Hindlimb muscle (tissue), 1 donor: ENCODE measurements around the gene ANO7. TPM values are rescaled to one million over a fixed set of nuclear protein-coding genes. Genes with fewer than 3 reads are reported as not detected.
A peak's percentile ranks its signal among the peaks of the same experiment; 100 is the strongest.

Experiments
- DNase-seq: peaks from one replicate; pipeline ENCODE4 v3.0.0-alpha.2; 2013
- polyA plus RNA-seq: library from polyadenylated mRNA; unstranded; fragments of 120-200 nt; gene quantifications from one replicate; pipeline ENCODE4 v1.2.1, GENCODE V29; 2013; ENCODE audit not compliant: insufficient read length

Gene ANO7, protein sequence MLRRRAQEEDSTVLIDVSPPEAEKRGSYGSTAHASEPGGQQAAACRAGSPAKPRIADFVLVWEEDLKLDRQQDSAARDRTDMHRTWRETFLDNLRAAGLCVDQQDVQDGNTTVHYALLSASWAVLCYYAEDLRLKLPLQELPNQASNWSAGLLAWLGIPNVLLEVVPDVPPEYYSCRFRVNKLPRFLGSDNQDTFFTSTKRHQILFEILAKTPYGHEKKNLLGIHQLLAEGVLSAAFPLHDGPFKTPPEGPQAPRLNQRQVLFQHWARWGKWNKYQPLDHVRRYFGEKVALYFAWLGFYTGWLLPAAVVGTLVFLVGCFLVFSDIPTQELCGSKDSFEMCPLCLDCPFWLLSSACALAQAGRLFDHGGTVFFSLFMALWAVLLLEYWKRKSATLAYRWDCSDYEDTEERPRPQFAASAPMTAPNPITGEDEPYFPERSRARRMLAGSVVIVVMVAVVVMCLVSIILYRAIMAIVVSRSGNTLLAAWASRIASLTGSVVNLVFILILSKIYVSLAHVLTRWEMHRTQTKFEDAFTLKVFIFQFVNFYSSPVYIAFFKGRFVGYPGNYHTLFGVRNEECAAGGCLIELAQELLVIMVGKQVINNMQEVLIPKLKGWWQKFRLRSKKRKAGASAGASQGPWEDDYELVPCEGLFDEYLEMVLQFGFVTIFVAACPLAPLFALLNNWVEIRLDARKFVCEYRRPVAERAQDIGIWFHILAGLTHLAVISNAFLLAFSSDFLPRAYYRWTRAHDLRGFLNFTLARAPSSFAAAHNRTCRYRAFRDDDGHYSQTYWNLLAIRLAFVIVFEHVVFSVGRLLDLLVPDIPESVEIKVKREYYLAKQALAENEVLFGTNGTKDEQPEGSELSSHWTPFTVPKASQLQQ
- polyA plus RNA-seq: 1.1 TPM

DNA sequence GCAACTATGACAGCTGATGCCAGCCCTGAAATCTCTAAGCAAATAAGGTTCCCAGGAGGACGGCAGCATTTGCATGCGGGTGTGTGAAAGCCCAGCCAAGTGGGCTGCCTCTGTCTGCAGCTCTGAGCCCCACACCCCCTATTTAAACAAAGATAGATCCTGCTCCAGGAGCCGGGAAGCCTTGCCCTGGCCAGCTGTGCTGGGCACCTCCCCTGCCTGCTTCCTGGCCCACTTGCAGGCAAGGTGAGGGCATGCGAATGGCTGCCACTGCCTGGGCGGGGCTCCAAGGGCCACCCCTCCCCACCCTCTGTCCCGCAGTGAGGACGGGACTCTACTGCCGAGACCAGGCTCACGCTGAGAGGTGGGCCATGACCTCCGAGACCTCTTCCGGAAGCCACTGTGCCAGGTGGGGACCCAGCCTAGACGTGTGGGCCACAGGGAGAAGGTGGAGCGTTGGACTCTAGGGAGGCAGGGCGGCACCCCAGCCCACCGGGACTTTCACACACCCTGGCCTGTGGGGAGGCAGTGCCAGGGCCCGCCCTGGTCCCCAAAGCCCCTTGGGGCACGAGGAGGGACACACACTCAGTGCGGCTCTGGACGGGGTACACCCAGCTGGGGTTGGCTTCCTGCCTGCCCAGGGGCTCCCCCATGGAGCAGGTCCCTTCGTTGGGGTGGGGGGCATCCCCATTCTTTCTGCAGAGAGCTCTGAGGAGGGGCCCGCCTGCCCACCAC is at the start of gene ANO7:
Gene ANO7, plus strand, starts transcription at position 317 of the 732 bp plus-strand sequence. CDS start 1,387 bp downstream, outside the sequence.
- DNase-seq: no peak

DNA sequence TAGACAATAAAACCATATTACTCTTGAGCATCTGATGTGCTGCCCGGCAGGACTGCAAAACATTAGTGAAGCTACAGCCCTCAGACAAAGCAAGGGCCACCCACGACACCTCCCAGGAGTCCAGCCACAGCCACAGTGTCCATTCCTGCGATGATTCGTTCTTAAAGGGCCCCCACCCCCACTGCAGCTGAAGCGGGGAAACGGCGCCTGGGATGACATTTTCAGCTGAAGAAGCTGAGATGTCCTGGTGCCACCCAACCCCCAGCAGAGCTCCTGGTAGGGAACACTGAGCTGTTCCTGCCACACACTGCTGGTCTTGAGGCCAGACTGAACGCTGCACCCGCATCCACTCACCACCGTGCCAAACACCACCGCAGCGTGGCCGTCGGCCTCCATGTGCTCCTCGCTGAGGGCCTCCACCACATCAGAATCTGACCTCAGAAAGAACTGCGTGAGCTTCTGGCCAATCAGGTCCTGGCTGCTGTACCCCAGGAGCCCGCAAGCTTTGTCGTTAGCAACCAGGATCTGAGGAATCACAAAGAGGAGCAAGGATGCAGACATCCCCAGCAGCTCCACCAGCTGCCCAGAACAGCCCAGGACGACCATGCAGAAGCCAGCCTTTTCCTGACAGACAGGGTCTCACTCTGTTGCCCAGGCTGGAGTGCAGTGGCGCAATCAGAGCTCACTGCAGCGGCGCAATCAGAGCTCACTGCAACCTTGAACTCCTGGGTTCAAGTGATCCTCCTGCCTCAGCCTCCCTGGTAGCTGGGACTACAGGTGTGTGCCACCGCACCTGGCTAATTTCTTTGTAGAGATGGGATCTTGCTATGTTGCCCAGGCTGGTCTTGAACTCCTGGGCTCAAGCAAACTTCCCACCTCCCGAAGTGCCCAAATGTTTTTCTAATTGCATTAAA is 48.7 kb upstream of the ANO7 start:
- no peak for DNase-seq

DNA sequence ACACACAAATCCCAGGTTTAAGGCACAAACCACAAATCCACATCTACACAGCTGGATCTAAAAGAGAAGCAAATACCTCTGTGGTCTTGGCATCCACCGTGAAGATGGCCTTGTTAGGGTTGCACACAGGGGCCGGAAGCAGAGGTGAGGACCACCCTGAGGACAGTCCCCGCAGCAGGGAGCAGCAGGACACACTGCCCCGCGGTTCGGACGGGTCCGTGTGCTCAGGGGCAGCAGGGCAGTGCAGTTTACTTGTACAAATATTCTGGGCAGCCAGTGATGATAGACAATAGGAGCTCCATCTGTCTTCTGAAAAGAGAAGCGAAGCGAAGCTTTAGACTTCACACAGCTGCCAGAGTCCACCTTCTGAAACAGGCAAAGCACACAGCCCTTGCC is 48.0 kb upstream of the ANO7 start:
- no peak for DNase-seq

DNA sequence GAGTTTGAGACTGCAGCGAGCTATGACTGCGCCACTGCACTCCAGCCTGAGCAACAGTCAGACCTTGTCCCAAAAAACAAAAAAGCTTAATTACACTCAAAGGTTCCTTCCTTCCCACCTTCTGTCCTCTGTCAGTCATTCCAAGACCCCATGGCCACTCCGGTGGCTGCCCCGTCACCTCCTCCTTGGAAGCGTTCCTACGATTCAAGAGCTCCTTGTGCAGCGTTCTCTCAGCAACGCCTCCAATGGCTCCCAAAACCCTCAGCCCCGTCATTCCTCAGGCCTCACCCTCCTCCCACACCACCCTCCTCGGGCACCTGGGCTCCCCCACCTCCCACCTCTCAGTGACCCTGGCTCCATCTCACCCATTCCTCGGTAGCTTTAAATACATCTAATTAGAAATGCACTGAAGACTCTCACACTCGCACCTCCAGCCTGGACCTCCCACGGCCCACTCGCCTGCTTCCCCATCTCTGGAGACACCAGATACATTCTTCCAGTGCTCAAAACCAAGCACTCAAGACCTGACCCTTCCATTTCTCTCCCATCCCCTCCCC is 47.2 kb upstream of the ANO7 start:
- no peak for DNase-seq

DNA sequence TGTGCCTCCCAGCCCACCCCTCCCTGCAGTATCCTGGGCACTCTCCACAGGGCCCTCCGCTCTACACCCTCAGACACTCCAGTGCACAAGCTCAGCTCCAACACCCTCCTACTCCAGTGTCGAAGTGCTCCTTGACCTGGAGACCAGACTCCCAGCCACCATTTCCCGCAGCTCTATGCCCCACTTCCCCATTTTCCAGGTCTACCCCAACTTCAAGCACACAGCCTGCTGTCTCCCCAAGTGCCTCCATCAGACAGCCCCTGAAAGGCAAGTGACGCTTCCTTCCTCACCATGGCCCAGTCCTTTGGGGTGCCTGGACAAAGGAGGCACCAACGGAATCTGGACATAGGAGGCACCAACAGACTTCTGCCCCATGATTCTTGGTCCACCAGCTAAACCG is 46.4 kb upstream of the ANO7 start:
- DNase-seq: no peak

DNA sequence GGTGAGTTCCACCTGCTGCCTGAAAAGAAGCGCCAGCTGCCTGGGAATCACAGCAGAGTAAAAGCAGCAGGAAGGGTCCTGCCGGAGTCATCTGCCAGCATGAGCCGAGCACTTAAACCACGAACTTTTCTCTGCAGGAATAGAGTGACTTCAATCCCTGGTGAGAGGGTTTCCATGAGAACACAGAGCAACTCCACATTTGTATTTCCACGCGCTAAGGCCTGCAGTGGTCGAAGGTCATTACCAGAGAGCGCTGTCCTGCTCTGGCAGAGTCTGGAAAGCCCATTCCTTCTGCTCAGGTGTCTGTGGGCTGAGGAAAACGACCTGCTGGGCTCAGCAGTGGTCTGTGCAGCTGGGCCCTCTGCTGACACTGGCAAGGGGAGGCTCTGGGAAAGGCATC is 45.9 kb upstream of the ANO7 start:
- no peak for DNase-seq

DNA sequence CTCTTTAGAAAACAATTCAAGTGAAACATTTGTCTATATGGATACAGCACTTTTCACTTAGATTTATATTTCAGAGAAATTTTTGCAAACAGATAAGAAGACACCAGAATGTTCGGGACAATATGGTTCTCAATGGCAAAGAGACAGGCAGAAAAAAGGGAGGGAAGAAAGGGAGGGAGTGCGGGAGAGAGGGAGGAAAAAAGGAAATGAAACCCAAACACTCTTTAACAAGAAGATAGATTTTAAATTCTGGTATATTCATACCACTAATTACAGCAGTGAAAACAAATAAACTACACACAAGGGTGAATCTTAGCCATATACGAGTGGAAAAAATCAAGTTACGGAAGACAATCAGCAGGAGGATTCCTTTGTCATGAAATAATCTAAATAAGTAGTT is 42.2 kb upstream of the ANO7 start:
- DNase-seq: no peak

DNA sequence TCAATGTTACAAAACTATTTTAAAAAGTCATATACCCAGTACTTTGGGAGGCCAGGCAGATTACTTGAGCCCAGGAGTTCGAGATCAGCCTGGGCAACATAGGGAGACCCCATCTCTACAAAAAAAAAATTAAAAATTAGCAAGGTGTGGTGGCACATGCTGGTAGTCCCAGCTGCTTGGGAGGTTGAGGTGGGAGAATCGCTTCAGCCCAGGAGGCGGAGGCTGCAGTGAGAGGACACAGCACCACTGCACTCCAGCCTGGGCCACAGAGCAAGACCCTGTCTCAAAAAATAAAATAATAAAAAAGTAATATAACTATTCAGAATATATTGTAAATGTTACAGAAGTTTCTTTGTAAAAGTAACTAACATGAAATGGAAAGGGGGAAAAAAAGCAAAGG is 41.1 kb upstream of the ANO7 start:
- no peak for DNase-seq

DNA sequence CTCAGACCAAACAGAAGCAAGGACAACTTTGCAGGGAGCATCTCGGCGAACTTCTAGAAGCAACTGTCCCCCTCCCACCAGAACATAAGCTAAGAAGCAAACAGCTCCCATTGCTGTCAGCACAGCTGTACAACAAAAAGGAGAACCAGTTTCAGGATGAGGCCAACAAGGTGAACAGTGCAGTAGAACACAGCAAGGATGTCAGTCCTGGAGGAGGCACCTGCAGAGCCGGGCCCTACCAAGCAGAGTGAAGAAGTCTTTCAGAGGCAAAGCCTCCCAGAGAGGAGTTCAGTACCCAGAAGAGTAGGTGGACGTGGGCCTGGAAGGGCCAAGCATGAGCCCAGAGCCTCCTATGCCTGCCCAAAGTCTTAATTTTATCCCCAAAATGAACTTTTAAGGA is 40.2 kb upstream of the ANO7 start:
- DNase-seq: no peak

DNA sequence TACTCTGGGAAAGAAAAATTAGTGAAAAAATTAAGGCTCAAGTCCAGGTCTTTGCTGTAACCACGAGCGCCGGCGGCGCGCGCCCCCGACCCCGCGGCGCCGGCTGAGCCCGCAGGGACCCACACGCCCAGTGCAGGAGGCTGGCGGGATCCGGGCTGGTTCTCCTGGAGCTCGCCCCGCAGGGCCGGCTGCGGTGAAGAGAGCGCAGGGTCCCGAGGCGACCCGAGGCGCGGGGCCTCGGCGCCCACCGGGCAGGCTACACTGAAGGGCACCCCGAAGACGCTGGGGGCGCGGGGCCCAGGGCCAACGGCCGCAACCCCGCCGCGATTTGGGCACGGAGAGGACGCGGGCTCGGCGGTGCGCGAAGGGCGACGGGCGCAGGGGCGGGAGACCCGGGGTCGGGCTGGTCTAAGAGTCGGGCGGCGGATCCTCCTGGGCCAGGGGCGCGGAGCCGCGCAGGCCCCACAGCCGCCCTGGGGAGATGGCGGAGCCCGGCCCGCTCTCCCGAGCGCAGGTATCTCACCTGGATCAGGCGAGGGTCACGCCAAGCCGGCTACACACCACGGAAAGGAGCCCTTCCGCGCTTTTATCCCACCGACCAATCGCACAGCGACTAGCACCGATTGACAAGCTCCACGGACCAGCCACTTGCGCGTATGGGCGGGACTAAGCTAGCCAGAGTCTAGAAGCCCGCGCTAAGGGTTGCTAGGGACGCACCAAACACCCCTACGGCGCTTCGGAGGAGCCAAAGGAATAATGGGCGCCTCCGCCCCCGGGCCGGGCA is 39.4 kb upstream of the ANO7 start, which contains the start of gene PASK:
Gene PASK, minus strand, starts transcription at position 582 of the 784 bp plus-strand sequence. CDS start 6,440 bp downstream, outside the sequence.
- DNase-seq: peak; percentile 90

DNA sequence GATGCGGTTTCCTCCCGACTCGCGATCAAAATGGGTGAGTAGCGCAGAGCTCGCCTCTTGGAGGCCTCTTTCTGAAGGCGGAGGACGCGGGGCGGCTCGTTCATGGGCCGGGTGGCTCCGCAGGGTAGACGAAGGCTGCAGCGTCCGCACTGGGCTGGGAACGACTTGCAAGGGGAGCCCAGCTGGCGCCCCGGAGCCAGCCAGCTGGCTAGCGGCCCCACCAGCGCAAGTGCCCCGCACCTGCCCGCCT is 38.9 kb upstream of the ANO7 start:
- no peak for DNase-seq

DNA sequence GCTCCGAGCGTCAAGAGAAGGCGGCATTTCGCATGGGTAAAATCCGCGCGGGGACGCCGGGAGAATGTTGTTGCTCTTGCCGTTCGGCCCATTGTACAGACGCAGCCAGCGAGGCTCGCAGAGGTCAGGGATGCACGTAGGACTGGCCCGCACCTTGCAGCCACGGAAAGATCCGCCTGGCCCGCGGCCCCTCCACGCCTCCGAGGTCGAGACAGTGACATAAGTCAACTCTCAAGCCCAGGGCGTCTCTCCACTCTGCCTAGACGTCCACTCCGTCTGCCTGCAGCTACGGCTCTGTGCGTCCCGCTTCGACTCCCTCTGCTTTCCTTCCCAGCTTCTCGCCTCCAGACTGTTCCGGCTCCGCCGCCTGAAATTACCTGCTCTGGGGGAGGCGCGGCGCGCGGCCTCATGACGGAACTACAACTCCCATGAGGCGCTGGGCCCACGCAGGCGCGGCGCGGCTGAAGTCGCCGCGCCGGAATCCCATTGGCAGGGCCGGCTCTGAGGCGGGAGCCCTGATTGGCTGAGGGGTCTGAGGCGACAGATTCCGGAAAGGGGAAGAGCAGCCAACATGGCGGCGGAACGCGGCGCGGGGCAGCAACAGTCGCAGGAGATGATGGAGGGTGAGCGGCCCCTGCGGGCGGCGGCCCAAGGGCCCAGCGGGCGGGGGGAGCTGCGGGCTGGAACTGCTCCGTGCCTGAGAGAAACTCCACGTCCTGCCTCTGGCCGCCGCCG is 38.4 kb upstream of the ANO7 start, which contains the start of gene PPP1R7:
Gene PPP1R7, plus strand, starts transcription at position 543 of the 735 bp plus-strand sequence. Its CDS starts 29 bp downstream, at position 572.
- DNase-seq: peak; percentile 94

DNA sequence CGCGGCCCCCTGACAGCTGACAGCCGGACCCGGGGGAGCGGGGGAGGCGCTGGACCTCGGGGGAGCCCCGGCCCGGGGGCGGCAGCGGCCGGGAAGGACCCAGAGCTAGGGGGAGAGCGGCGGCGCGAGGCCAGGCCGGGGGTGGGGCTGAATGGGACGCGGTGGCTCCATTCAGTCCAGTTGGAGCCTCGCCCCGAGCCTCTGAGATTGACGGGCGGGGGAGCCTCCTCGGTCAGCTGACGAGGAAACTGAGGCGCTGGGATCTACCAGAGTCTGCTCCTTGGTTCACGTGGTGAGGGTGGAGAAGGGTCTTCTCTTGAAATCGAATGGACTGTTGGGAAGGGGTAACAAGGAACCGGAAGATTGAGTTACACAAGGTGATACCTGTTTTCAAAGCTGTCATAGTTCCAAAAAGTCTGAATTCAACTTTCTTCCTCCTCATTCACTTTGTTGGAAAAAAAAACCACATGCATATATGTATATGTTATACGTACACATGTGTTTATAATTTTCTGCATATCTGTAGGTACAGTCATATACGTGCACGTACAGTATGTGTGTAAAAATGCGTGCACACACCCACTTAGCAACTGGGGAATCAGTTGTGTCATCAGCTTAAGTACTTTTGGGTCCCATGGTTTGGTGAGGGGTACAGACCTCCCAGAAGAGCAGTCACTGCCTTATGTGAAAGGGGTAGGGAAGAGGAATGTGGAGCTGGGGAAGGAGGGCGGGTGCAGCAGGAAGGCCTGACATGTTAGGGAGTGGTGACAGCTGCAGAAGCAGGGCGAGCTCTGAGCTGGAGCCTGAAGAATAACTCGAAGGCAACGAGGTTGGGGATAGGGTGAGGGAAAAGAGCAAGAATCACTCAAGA is 37.6 kb upstream of the ANO7 start:
- no peak for DNase-seq

DNA sequence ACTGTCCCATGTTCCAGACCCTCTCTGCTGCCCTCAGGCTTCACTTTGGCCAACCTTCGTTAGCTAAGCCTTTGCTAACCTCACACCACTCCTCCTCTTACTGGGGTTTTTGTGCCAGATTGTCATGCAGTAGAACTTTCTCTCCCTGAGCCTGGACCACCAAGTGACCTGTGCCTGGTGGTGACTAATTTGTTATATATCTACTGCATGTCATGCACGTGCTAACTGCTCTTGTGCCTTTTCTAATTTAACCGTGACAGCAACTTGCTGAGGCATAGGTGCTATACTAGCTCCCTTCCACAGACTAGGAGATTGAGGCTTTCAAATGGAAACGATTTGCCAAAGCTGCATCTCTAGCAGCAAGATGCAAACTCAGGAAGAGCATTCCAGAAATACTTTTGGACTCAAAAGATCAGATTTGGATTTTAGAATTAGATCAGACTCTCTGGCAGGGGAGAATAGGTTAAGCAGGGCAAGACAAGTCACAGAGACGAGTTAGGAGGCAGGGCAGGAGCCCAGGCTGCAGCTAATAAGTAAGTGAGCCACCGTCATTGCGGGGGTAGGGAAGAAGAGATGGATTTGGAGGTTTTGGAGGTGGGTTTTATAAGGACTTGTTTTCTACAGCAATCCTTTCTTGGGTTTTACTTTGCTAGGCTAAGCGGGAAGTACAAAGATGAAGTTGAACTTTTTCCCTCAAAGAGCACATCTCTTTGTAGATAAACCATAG is 36.4 kb upstream of the ANO7 start:
- no peak for DNase-seq

DNA sequence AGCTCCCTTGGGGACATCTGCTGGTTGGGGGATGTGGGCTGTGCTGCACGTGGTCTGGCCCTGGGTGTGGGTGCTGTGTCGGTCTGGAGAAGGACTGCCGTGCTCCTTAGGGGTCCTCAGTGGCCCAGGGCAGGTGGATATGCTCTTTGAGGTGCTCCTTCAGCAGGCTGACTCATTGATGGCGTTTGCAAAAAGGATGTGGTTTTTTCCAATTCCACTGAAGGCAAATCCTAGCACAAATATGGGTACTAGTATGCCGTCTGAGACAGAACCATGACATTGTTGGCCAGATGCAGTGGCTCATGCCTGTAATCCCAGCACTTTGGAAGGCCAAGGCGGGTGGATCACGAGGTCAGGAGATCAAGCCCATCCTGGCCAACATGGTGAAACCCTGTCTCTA is 34.9 kb upstream of the ANO7 start:
- DNase-seq: no peak

DNA sequence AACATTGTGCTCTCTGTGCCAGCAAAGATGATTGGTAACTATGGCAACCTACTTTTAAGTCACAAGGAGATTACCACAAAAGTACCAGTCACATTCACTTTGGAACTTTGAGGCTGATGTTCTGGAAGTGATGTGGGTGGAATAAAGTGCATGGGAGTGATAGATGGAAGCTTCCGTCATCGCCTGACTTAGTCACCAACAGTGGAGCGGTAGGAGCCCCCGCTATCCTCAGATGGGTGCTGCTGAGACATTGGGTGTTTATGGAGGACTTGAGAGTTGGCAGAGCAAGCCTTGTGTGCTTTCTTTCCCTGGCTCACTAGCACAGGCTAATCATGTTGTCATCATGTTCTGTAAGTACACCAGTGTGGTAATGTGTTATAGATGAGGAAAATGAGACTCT is 33.6 kb upstream of the ANO7 start:
- DNase-seq: no peak

DNA sequence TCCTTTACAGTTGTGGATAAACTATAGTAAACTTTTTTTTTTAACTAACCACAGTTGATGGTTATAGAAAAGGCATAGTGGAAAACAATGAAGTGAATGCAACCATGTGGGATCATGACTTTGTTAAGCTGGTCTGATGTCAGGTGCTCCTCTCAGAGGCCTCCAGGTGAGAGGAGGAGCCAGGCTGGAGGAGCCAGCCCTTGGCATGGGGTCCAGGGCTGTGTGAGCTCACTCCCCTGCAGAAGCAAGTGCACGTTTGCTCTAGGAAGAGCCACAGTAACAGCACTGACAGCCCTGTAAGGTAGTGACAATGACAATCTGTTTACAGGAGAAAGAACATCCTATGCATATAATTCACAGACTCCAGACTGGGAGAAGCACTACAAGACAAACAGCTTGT is 32.5 kb upstream of the ANO7 start:
- DNase-seq: no peak

DNA sequence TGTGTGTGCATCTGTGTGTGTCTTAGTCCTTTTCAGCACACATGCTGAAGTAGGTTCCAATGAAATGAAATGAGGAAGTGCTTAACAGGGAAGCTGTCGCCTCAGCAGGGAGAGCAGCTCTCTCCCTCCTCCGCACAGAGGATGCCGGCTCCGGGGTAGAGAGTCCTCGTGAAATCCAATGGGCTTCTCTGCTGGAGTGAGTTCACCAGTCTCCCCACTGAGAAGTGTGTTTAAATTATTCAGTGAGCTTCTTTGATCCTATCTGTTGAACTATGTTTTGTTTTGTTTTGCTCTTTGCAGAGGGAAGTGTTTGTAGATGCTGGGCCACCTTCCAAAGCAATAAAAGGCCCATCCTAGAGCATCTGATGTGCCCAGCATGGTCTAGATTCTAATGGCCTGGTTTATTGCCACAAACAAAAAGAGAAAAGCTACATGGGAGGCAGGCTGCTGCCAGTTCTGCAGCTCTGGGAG is 31.5 kb upstream of the ANO7 start:
- no peak for DNase-seq
